Measurements from ENCODE around the gene ENTPD7.

ENTPD7 gene

DNA sequence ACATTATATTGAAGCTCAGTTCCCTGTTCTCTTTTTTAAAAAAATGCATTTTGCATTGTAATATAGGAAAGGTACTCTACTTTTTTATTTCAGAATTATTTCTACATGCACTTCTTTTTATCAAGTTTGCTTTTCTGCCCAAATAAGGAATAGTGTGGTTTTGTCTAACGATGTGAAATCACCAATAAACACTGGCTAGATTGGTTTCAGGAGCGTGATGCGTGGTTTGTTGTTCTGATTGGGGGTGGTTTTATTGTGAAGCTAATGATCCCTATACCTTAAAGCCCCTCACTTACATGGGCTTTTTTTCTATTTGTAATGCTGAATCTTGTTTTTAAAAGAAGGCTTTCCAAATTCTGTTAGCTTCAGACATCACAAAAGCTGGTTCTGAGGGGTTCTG lies 17.6 kb downstream of the ENTPD7 start:
- no peak overlapping the region for H3K27ac ChIP-seq (ENCODE audit: low read length)
- no peak for DNase-seq
- no peak overlapping the region for H3K9ac ChIP-seq (ENCODE audit: low read length)
- H3K9me3 ChIP-seq (replicated peaks; ENCODE audit: insufficient read depth, low read length) = no peaks in the 10 kb centered on the region
- H3K79me2 ChIP-seq (ENCODE audit: low read length) = no peaks in the 10 kb centered on the region
- no peaks in the 10 kb centered on the region for H3K27me3 ChIP-seq (replicated peaks; ENCODE audit: insufficient read depth, low read length)
- no peak overlapping the region for H2AFZ ChIP-seq (ENCODE audit: low read length)
- H4K20me1 ChIP-seq (ENCODE audit: insufficient read depth, low read length) = no peaks in the 10 kb centered on the region
- no peaks in the 10 kb centered on the region for H3K4me1 ChIP-seq (ENCODE audit: low read length)
- H3F3A ChIP-seq (ENCODE audit: insufficient read depth, low read length) = no peaks in the 10 kb centered on the region
- H3K4me3 ChIP-seq (ENCODE audit: low read length) = no peak overlapping the region
- no peaks in the 10 kb centered on the region; the same call in 1 of the 2 replicates for H3K36me3 ChIP-seq (replicated peaks; ENCODE audit: insufficient read depth, low read length)
- TF ChIP-seq EZH2 (optimal IDR thresholded peaks at IDR 0.05; ENCODE audit: low read depth, low read length) = no peak
- TF ChIP-seq, protein P1, sequence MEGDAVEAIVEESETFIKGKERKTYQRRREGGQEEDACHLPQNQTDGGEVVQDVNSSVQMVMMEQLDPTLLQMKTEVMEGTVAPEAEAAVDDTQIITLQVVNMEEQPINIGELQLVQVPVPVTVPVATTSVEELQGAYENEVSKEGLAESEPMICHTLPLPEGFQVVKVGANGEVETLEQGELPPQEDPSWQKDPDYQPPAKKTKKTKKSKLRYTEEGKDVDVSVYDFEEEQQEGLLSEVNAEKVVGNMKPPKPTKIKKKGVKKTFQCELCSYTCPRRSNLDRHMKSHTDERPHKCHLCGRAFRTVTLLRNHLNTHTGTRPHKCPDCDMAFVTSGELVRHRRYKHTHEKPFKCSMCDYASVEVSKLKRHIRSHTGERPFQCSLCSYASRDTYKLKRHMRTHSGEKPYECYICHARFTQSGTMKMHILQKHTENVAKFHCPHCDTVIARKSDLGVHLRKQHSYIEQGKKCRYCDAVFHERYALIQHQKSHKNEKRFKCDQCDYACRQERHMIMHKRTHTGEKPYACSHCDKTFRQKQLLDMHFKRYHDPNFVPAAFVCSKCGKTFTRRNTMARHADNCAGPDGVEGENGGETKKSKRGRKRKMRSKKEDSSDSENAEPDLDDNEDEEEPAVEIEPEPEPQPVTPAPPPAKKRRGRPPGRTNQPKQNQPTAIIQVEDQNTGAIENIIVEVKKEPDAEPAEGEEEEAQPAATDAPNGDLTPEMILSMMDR (IDR thresholded peaks at IDR 0.05; ENCODE audit: low read length) = no peak
- TF ChIP-seq EZH2phosphoT487 (IDR thresholded peaks at IDR 0.05; ENCODE audit: low read length) = no peak
- no peak overlapping the region for H3K4me2 ChIP-seq (ENCODE audit: low read depth, low read length)
- H3K9me2 ChIP-seq (replicated peaks; ENCODE audit: insufficient read depth, low read length) = no peaks in the 10 kb centered on the region

DNA sequence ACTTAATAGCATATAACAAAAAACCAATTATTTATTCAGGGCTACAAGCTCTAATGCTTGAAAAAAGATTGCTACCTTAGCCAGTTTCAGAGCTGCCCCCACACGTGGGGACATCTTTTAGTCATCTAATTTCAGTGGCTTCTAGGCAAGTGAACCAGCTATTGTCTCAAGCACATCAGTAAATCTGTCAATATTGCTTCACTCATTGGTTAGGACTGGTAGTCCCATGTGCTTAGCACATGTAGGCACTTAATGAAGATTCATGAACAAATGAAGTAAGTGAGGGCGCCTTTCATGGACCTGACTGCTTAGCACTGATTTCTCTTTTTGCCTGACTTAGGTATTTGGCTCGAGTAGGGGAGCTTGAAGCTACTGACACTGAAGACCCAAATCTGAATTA lies 19.6 kb downstream of the ENTPD7 start:
- Histone ChIP-seq H2AFZ (ENCODE audit: low read length) (no peak overlapping the region), H3K27ac (ENCODE audit: low read length) (no peak overlapping the region), H3K79me2 (ENCODE audit: low read length) (no peaks in the 10 kb centered on the region), H4K20me1 (ENCODE audit: insufficient read depth, low read length) (no peaks in the 10 kb centered on the region), H3K4me3 (ENCODE audit: low read length) (no peak overlapping the region), H3K4me1 (ENCODE audit: low read length) (no peaks in the 10 kb centered on the region), H3K9me2 (replicated peaks; ENCODE audit: insufficient read depth, low read length) (no peaks in the 10 kb centered on the region), H3K4me2 (ENCODE audit: low read depth, low read length) (no peak overlapping the region), H3F3A (ENCODE audit: insufficient read depth, low read length) (no peaks in the 10 kb centered on the region), H3K9me3 (replicated peaks; ENCODE audit: insufficient read depth, low read length) (no peaks in the 10 kb centered on the region), H3K36me3 (replicated peaks; ENCODE audit: insufficient read depth, low read length) (no peaks in the 10 kb centered on the region; the same call in 1 of the 2 replicates), H3K9ac (ENCODE audit: low read length) (no peak overlapping the region), H3K27me3 (replicated peaks; ENCODE audit: insufficient read depth, low read length) (no peaks in the 10 kb centered on the region)
- no peak for DNase-seq
- TF ChIP-seq EZH2 (optimal IDR thresholded peaks at IDR 0.05; ENCODE audit: low read depth, low read length) (no peak), EZH2phosphoT487 (IDR thresholded peaks at IDR 0.05; ENCODE audit: low read length) (no peak)
- TF ChIP-seq, protein P1 (IDR thresholded peaks at IDR 0.05; ENCODE audit: low read length) = no peak

DNA sequence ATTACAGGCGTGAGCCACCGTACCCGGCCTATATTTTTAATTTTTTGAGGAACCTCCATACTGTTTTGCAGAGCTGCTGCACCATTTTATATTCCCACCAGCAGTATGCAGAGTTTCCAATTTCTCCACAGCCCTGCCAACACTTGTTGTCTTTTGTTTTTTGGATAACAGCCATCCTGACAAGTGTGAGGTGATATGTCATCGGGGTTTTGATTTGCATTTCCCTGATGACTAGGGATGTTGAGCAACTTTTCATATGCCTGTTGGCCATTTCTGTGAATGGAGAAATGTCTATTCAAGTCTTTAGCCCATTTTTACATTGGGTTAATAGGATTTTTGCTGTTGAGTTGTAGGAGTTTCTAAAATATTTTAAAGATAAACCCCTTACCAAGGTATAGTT lies 22.2 kb downstream of the ENTPD7 start:
- H3K4me1 ChIP-seq (ENCODE audit: low read length) = no peaks in the 10 kb centered on the region
- no peaks in the 10 kb centered on the region for H3K9me2 ChIP-seq (replicated peaks; ENCODE audit: insufficient read depth, low read length)
- no peak overlapping the region for H2AFZ ChIP-seq (ENCODE audit: low read length)
- no peaks in the 10 kb centered on the region for H3F3A ChIP-seq (ENCODE audit: insufficient read depth, low read length)
- H3K79me2 ChIP-seq (ENCODE audit: low read length) = no peaks in the 10 kb centered on the region
- TF ChIP-seq EZH2 (optimal IDR thresholded peaks at IDR 0.05; ENCODE audit: low read depth, low read length) (no peak), EZH2phosphoT487 (IDR thresholded peaks at IDR 0.05; ENCODE audit: low read length) (no peak)
- TF ChIP-seq, protein P1 (IDR thresholded peaks at IDR 0.05; ENCODE audit: low read length) = no peak
- H4K20me1 ChIP-seq (ENCODE audit: insufficient read depth, low read length) = no peaks in the 10 kb centered on the region
- H3K4me2 ChIP-seq (ENCODE audit: low read depth, low read length) = no peak overlapping the region
- H3K9me3 ChIP-seq (replicated peaks; ENCODE audit: insufficient read depth, low read length) = no peaks in the 10 kb centered on the region
- no peak for DNase-seq
- H3K27me3 ChIP-seq (replicated peaks; ENCODE audit: insufficient read depth, low read length) = no peaks in the 10 kb centered on the region
- H3K36me3 ChIP-seq (replicated peaks; ENCODE audit: insufficient read depth, low read length) = no peaks in the 10 kb centered on the region; the same call in 1 of the 2 replicates
- H3K9ac ChIP-seq (ENCODE audit: low read length) = no peak overlapping the region
- no peak overlapping the region for H3K27ac ChIP-seq (ENCODE audit: low read length)
- H3K4me3 ChIP-seq (ENCODE audit: low read length) = no peak overlapping the region
